GM12864 (cell line): ENCODE results near the gene HMG20A.
"Not testable (repeated sequence)": the region's sequence is repeated elsewhere in the genome, so short reads cannot be mapped to it uniquely, and the experiment has no call there.

Experiments used
- DNase-seq: peaks from one replicate; pipeline ENCODE4 v3.0.0-alpha.2; 2011; ENCODE audit warnings: low read depth
- H3K4me3 ChIP-seq: 2 replicates; pipeline ENCODE4 v1.5.1; 2011; ENCODE audit warnings: mild to moderate bottlenecking, low read depth, low read length, control low read depth
- CTCF ChIP-seq: IDR thresholded peaks from 2 replicates; pipeline ENCODE4 v1.5.1; 2011; ENCODE audit warnings: low read depth, mild to moderate bottlenecking, moderate library complexity, low read length, control low read depth, inconsistent platforms; ENCODE audit errors: missing control alignments

Gene HMG20A

GRCh38 chr15:77406846-77407245, 13.8 kb upstream of the HMG20A start:
- no peak for TF ChIP-seq CTCF
- no peak for DNase-seq
- no peak overlapping the region for H3K4me3 ChIP-seq

- H3K4me3 ChIP-seq: no peak overlapping the region
- TF ChIP-seq CTCF: no peak
- DNase-seq: peak; percentile 52
Measured at GRCh38 chr15:77409259-77410156, 11.2 kb upstream of the HMG20A start.

- DNase-seq, H3K4me3 ChIP-seq: not testable (repeated sequence)
Measured at GRCh38 chr15:77410157-77410500, 10.6 kb upstream of the HMG20A start.

- no peak for DNase-seq
- no peak overlapping the region for H3K4me3 ChIP-seq
- TF ChIP-seq CTCF: no peak
Measured at GRCh38 chr15:77410701-77411618, 9.7 kb upstream of the HMG20A start.

- DNase-seq: no peak
- no peak overlapping the region for H3K4me3 ChIP-seq
- TF ChIP-seq CTCF: no peak
Measured at GRCh38 chr15:77411619-77411976, 9.1 kb upstream of the HMG20A start.

- no peak overlapping the region for H3K4me3 ChIP-seq
- no peak for TF ChIP-seq CTCF
- no peak for DNase-seq
Measured at GRCh38 chr15:77412972-77413698, 7.6 kb upstream of the HMG20A start.

GRCh38 chr15:77413699-77414349, 6.9 kb upstream of the HMG20A start:
- TF ChIP-seq CTCF: no peak
- DNase-seq: no peak
- no peak overlapping the region for H3K4me3 ChIP-seq
